HCT116 (cell line): ENCODE measurements around the gene ZNF592.

ENCODE experiments used
- CBX3 ChIP-seq: IDR thresholded peaks from 2 replicates; pipeline ENCODE4 v1.6.1; 2012; ENCODE audit warnings: low read depth
- CEBPB ChIP-seq: IDR thresholded peaks from 2 replicates; pipeline ENCODE4 v1.6.1; 2012; ENCODE audit warnings: low read depth
- CTCF ChIP-seq, 3 experiments: fragments of 200-600 bp in 1 of 3; sonication (generic) in 1 of 3; IDR thresholded peaks in 2 of 3; conservative IDR thresholded peaks in 1 of 3; 2 replicates each; pipeline ENCODE4 v1.5.1; 2012 to 2017; ENCODE audit warnings: low read depth in 2 of 3, low read length in 2 of 3, antibody characterized with exemption in 1 of 3, borderline replicate concordance in 1 of 3, control low read depth in 1 of 3, mild to moderate bottlenecking in 1 of 3, mixed read lengths in 1 of 3, mixed run types in 1 of 3, moderate library complexity in 1 of 3; ENCODE audit not compliant: insufficient read depth in 1 of 3
- EGR1 ChIP-seq: IDR thresholded peaks from 2 replicates; pipeline ENCODE4 v1.6.1; 2012; ENCODE audit warnings: low read depth
- ELF1 ChIP-seq: IDR thresholded peaks from 2 replicates; pipeline ENCODE4 v1.6.1; 2012; ENCODE audit warnings: low read depth, borderline replicate concordance
- EZH2 ChIP-seq: fragments of 200-600 bp; sonication (generic); IDR thresholded peaks from 2 replicates; pipeline ENCODE4 v1.6.1; 2017; ENCODE audit warnings: antibody characterized with exemption, mixed run types
- MAX ChIP-seq: IDR thresholded peaks from 2 replicates; pipeline ENCODE4 v1.6.1; 2012
- POLR2A ChIP-seq: IDR thresholded peaks from 2 replicates; pipeline ENCODE4 v1.7.0; 2011; ENCODE audit warnings: borderline replicate concordance; ENCODE audit not compliant: insufficient read depth, insufficient read length; ENCODE audit errors: extremely low read depth
- RAD21 ChIP-seq: IDR thresholded peaks from 2 replicates; pipeline ENCODE4 v1.6.1; 2012; ENCODE audit warnings: low read depth, mild to moderate bottlenecking
- REST ChIP-seq: IDR thresholded peaks from 2 replicates; pipeline ENCODE4 v1.6.1; 2012; ENCODE audit warnings: low read depth
- TCF7L2 ChIP-seq: IDR thresholded peaks from 2 replicates; pipeline ENCODE4 v1.7.0; 2011; ENCODE audit warnings: borderline replicate concordance, inconsistent platforms; ENCODE audit not compliant: insufficient read depth, insufficient read length; ENCODE audit errors: extremely low read depth
- YY1 ChIP-seq: IDR thresholded peaks from 2 replicates; pipeline ENCODE4 v1.6.1; 2011; ENCODE audit warnings: low read length, low read depth, moderate library complexity, mild to moderate bottlenecking; ENCODE audit not compliant: insufficient replicate concordance; ENCODE audit errors: extremely low read depth
- ZNF274 ChIP-seq: fragments of 200-500 bp; sonication (Bioruptor generic); IDR thresholded peaks from 2 replicates; pipeline ENCODE4 v1.6.1; 2014; ENCODE audit warnings: mild to moderate bottlenecking, low read depth, low read length, inconsistent platforms
- TF ChIP-seq, protein P1 (sequence below): IDR thresholded peaks from 2 replicates; pipeline ENCODE4 v1.6.1; 2011; ENCODE audit warnings: mild to moderate bottlenecking, low read length, moderate library complexity; ENCODE audit not compliant: insufficient replicate concordance; ENCODE audit errors: extremely low read depth

GRCh38 chr15:84765675-84766074 is 17.3 kb downstream of the ZNF592 start:
- TF ChIP-seq CTCF (IDR thresholded peaks at IDR 0.05 in 2 of 3, conservative IDR thresholded peaks at IDR 0.05 in 1 of 3; ENCODE audit: borderline replicate concordance in 1 of 3, insufficient read depth in 1 of 3, low read depth in 2 of 3, low read length in 2 of 3) (no peak), ELF1 (no peak), CBX3 (no peak), REST (no peak), MAX (no peak), POLR2A (no peak), YY1 (no peak), EZH2 (no peak), CEBPB (no peak), ZNF274 (no peak), EGR1 (no peak), TCF7L2 (no peak), RAD21 (no peak)
- TF ChIP-seq, protein P1, sequence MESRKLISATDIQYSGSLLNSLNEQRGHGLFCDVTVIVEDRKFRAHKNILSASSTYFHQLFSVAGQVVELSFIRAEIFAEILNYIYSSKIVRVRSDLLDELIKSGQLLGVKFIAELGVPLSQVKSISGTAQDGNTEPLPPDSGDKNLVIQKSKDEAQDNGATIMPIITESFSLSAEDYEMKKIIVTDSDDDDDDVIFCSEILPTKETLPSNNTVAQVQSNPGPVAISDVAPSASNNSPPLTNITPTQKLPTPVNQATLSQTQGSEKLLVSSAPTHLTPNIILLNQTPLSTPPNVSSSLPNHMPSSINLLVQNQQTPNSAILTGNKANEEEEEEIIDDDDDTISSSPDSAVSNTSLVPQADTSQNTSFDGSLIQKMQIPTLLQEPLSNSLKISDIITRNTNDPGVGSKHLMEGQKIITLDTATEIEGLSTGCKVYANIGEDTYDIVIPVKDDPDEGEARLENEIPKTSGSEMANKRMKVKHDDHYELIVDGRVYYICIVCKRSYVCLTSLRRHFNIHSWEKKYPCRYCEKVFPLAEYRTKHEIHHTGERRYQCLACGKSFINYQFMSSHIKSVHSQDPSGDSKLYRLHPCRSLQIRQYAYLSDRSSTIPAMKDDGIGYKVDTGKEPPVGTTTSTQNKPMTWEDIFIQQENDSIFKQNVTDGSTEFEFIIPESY, result no peak
